Left lung (tissue), 10 donors: ENCODE data around the gene OPCML. TPM values are rescaled to one million over a fixed set of nuclear protein-coding genes. Genes with fewer than 3 reads are reported as not detected.

ENCODE experiments used
- ATAC-seq: fragments of 200-7000 bp; cut with Tn5 transposase; one replicate; pipeline ENCODE4 v1.9.1; 2020; ENCODE audit warnings: moderate library complexity
- DNase-seq, 4 donors: peaks; one replicate each; pipeline ENCODE4 v3.0.0-alpha.2; 2013 to 2020
- H3K27ac ChIP-seq, 2 donors: fragments of 200-600 bp; sonication (generic) in 1 of 2; one replicate each; pipeline versions ENCODE4 v1.5.0 to v1.8.0; 2020 to 2021
- H3K27me3 ChIP-seq, 2 donors: fragments of 200-600 bp; sonication (generic) in 1 of 2; one replicate each; pipeline versions ENCODE4 v1.5.0 to v1.8.0; 2020 to 2021
- H3K36me3 ChIP-seq, 2 donors: fragments of 200-600 bp; sonication (generic) in 1 of 2; one replicate each; pipeline versions ENCODE4 v1.5.0 to v1.8.0; 2020 to 2021
- H3K4me1 ChIP-seq, 2 donors: fragments of 200-600 bp; one replicate each; pipeline ENCODE4 v1.8.0; 2021
- H3K4me3 ChIP-seq, 2 donors: fragments of 200-600 bp; sonication (generic) in 1 of 2; one replicate each; pipeline versions ENCODE4 v1.5.0 to v1.8.0; 2020 to 2021; ENCODE audit warnings: mild to moderate bottlenecking in 1 of 2
- H3K9me3 ChIP-seq, 2 donors: fragments of 200-600 bp; sonication (generic) in 1 of 2; one replicate each; pipeline versions ENCODE4 v1.5.0 to v1.8.0; 2020 to 2021
- CTCF ChIP-seq, 2 donors: fragments of 200-600 bp; sonication (generic) in 1 of 2; IDR thresholded peaks; one replicate each; pipeline versions ENCODE4 v1.5.0 to v1.8.0; 2021; ENCODE audit warnings: antibody characterized with exemption in 2 of 2
- intact Hi-C, 2 donors: fragments of 100-400 bp; cut with DNase I; formaldehyde crosslinking; loops; one replicate each; pipeline versions ENCODE4 v1.11.2 to v1.14.2; 2022
- polyA plus RNA-seq, 6 donors: library from polyadenylated mRNA; unstranded; fragments of 120-200 nt; gene quantifications; one replicate each; pipeline ENCODE4 v1.2.1, GENCODE V29; 2013; ENCODE audit not compliant: insufficient read length in 6 of 6
- total RNA-seq, 2 donors: library from RNA; stranded (reverse); fragmentation: NEBNext Ultra II Directional; extraction: Animal tissue kit (Norgen Biotek cat#: 25700); gene quantifications; one replicate each; pipeline ENCODE4 v1.2.1, GENCODE V29; 2021
- donor health status: DM: no; HTN: yes; CAD: no.
- donor health status: DM: no; HTN: no; CAD: no.

The OPCML gene
- total and polyA plus RNA-seq, 8 donors, result 0.98 to 5.3 (median 1.9) TPM; not detected in 2

GRCh38 chr11:133383689-133384088, 148.6 kb downstream of the OPCML start:
- no peak for DNase-seq
- no peak for TF ChIP-seq CTCF (IDR thresholded peaks at IDR 0.05)
- H3K9me3 ChIP-seq, result no peaks in the 10 kb centered on the region
- H3K4me1 ChIP-seq, result no peaks in the 10 kb centered on the region
- H3K36me3 ChIP-seq, result no peaks in the 10 kb centered on the region
- ATAC-seq, result no peak
- no peak overlapping the region for H3K27ac ChIP-seq
- intact Hi-C loops, result no loop called here
- no peaks in the 10 kb centered on the region for H3K27me3 ChIP-seq
- no peak overlapping the region for H3K4me3 ChIP-seq

DNA sequence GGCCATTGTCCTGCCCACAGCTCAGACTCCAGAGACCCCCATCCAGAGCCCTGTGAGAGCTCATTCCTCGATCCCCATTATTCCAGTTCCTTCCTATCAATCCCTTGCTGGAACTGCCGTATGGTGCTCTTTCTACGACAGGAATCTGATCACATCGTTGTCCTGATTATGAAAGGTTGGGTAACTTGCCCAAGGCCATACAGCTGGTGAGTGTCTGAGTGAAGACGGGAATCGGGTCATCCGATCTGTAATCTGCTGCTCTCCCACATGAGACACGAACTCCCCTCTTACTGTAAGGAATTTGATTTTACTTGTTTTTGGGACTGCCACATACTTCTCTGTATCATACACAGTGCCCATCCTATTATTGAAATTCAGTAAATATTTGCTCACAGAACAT, 149.1 kb downstream of the OPCML start:
- H3K36me3 ChIP-seq, result no peaks in the 10 kb centered on the region
- no peak for TF ChIP-seq CTCF (IDR thresholded peaks at IDR 0.05)
- no peaks in the 10 kb centered on the region for H3K27me3 ChIP-seq
- DNase-seq (no peak), ATAC-seq (no peak)
- no peak overlapping the region for H3K4me3 ChIP-seq
- no peak overlapping the region for H3K27ac ChIP-seq
- intact Hi-C loops, result no loop called here
- H3K4me1 ChIP-seq, result no peaks in the 10 kb centered on the region
- no peaks in the 10 kb centered on the region for H3K9me3 ChIP-seq

DNA sequence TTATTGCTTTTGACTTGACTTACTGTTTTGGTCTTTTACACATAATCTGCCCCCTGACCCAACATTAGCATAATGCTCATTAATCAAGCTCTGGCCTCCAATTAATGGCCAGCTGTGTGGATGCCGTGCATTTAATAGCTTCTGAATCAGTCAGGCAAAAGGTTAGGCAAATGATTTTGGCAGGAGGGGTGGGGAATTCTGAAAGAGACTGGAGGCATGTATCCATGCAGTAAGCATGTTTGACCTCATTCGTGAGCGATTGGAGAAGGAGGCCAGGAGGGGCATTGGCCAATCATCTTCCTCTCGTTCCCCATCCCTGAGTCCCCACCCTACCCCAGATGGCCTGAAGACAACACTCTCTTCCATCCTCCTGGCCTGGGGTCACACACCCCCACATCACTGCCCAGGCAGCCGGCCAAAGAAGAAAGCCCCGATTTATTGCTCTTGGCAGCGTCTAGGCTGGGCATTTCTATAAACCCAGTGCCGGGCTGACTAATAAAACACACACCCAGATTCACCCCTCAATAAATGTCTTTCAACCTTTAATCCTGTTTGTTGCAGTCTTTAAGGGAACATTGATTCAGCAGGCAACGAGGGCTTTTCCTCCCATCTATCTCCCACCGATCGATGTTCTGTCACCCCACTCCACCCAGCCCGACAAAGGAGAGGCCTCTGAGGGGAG, 150.0 kb downstream of the OPCML start:
- no peak for DNase-seq
- no peaks in the 10 kb centered on the region for H3K4me1 ChIP-seq
- TF ChIP-seq CTCF (IDR thresholded peaks at IDR 0.05), result no peak
- H3K36me3 ChIP-seq, result no peaks in the 10 kb centered on the region
- intact Hi-C loops, result no loop called here
- H3K9me3 ChIP-seq, result no peaks in the 10 kb centered on the region
- H3K4me3 ChIP-seq, result no peak overlapping the region
- no peak overlapping the region for H3K27ac ChIP-seq
- ATAC-seq, result no peak
- H3K27me3 ChIP-seq, result no peaks in the 10 kb centered on the region

DNA sequence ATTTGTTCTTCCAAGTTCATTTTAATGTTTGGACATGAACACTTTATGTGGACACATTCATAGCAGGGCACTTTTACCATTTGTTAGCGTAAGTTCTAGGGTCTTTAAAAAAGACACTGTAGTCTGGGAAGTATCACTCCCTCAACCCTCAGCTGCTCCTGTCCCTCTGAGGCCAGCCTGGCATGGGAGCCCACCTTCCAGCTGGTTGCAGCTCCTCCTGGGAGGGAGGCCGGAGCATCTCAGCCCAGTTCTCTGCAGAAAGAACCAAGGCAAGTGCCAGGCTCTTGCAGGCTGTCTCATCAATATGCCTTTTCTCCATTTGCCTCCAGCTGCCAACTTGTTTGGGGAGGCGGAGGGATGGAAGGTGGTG, 150.6 kb downstream of the OPCML start:
- ATAC-seq (no peak), DNase-seq (no peak)
- no peak for TF ChIP-seq CTCF (IDR thresholded peaks at IDR 0.05)
- Histone ChIP-seq H3K4me3 (no peak overlapping the region), H3K9me3 (no peaks in the 10 kb centered on the region), H3K4me1 (no peaks in the 10 kb centered on the region), H3K27ac (no peak overlapping the region), H3K27me3 (no peaks in the 10 kb centered on the region), H3K36me3 (no peaks in the 10 kb centered on the region)
- intact Hi-C loops, result no loop called here

GRCh38 chr11:133366147-133366546, 166.2 kb downstream of the OPCML start:
- H3K4me3 ChIP-seq, result no peak overlapping the region

More at GRCh38 chr11:133366147-133366546, 166.2 kb downstream of the OPCML start:
- Histone ChIP-seq H3K36me3 (no peaks in the 10 kb centered on the region), H3K27me3 (no peaks in the 10 kb centered on the region), H3K27ac (no peak overlapping the region), H3K9me3 (peaks cover 0 to 7% of the 10 kb centered on the region in 2 donors), H3K4me1 (no peaks in the 10 kb centered on the region)
- ATAC-seq (no peak), DNase-seq (no peak)
- intact Hi-C loops, result no loop called here
- TF ChIP-seq CTCF (IDR thresholded peaks at IDR 0.05), result no peak
